Stimulated activated CD4-positive, alpha-beta T cell treated with anti-CD3 and anti-CD28 coated beads, Interleukin-12 subunit alpha, Interleukin-12 subunit beta, amount 100 ng/mL, for 48 hours (primary cell): ENCODE data around the gene RHBDF1.
"Not testable (repeated sequence)": the region's sequence is repeated elsewhere in the genome, so short reads cannot be mapped to it uniquely, and the experiment has no call there.

Source experiments
- DNase-seq, 3 donors: peaks; one replicate each; pipeline ENCODE4 v3.0.0-alpha.2; 2020; ENCODE audit warnings: low read depth in 2 of 3, low spot score in 1 of 3

The RHBDF1 gene

DNA sequence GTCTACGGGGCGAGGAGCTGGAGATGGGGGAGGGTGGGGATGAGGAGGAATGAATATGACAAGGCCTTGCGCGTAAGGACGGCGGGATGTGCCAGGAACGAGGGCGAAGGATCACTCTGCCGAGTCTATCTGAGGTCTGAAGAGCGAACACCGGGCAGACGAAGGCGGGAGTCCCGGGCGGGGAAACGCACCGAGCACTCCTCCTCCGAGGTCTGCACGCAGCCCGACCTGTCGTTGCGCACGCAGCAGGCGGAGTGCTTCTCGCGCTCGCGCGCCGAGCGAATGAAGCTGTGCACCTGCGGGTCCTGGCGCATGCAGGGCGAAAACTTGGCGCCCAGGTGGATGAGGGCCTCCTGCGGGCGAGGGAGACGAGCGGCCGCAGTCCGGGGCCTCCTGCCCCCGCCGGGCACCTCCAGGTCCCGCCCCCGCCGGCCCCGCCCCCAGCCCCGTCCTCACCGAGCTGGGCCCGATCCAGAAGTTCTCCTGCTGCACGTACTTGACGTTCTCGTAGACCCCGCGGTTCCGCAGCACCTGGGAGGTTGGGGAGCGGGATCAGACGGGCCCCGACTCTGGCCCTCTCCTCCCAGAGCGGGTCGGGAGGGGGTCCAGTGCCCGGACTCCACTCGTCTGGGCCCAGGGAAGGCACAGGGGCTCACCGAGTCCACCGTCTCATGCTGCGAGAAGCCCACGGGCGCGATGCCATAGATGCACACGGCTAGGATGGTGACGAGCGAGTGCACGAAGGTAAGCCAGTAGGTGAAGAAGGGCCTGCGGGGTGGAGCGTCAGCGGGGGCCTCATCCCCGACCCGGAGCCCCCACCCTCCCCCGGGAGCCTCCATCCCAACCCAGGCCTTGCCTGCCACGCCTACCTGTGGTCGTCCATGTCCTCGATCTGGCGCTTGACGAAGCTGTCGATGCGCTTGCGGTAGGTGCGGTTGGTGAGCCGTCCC, 11.2 kb downstream of the RHBDF1 start:
- no peak for DNase-seq

DNA sequence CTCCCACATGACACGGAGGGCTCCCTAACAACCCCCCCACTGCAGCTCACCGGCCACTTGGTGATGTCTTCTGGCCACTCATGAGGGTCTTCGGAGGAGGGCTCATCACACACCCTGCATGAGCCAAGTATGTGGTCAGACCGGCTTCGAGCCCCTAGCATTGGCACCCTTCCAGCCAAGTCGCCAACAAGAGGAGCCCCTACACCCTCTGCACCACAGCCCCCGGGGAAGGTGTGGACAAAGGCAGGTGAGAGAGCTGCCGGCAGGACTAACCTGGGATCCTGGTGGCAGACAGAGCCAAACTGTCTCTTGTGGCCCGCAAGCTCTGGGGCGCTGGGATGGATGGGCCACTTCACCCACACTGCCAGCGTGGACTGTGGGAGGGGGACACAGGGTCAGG, 12.3 kb downstream of the RHBDF1 start:
- no peak for DNase-seq

DNA sequence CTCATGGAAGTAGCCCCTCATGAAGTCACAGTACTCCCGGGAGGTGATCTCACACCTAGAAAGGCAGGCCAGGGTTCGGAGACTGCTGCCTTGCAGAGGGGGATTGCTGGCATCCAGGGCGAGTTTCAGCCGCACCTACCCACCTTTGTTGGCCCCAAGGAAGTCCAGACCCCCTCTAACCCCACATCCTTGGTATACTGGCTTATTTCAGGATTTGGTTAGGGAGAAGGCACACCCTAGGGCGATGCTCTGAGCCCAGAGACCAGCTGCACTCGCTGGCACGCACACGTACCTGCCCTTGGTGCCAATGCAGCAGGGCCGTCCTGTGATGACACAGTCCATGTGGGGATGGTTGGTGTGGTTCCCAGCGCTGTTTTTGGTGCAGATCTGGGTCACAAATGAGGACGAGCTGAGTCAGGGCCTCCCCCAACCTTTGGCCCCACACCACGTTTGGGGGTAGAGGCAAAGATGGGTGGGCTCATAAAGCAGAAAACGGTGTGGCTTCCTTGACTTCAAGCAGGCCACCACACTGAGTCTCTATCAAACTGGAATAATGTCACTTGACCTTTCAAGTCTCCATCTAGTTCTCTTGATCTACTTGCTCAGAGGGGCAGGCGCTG, 12.9 kb downstream of the RHBDF1 start:
- DNase-seq: no peak

DNA sequence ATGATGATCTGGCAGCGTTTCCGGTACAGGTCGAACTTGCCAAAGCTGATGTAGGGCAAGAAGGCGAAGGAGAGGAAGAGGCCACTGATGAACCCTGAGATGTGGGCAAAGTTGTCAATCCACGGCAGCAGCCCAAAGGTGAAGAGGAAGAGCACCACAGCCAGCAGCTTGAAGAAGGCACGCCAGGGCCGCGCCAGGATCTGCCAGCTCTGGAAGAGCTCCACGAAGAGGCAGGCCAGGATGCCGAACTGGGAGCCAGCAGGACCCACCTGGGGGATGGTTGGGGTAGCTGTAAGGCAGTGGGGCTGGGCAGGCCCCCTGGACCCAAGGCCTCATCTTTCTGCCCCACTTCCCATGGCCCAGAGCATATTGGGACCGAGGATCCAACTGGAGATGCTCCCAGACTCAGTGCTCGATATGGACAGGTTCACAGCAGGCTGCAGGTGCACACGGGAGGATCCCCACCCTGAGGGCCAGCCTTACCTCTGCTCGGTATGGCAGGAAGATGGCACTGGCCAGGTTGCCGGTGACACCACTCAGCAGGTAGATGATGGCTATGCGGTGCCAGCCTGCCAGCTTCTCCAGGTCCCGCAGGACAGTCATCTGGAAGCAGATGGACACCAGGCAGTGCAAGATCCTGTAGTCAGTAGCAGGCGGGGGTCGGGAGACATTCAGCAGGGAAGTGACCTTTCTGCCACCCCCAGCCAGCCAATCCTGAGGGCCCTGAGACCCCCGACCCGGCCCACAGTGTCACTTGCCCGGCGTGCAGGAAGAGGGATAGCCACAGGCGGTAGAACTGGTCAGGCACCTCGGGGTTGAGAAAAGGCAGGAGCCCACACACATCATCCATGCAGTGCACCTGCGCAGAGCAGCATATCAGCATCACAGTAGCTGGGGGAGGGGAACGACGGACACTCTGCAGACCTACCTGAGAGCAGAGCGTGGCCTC, 13.7 kb downstream of the RHBDF1 start:
- no peak for DNase-seq

DNA sequence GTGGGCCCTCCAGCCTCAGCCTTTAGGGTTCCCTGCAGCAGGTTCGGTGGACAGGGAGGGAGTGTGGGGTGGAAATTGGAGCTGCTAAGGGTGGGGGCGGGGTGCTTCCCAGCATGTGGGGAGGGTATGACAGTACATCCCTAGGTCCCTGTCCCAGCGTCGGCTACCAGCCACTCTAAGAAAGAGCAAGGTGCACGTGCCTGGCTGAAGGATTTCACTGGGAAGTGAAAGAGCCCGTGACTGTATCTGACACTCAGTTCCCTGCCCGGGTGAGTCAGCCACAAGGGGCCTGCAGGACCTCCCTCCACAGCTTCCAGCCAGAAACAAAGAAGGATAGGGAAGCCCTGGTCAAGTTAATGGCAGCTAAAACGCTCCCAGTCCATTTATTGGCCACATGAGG, 14.7 kb downstream of the RHBDF1 start:
- no peak for DNase-seq

DNA sequence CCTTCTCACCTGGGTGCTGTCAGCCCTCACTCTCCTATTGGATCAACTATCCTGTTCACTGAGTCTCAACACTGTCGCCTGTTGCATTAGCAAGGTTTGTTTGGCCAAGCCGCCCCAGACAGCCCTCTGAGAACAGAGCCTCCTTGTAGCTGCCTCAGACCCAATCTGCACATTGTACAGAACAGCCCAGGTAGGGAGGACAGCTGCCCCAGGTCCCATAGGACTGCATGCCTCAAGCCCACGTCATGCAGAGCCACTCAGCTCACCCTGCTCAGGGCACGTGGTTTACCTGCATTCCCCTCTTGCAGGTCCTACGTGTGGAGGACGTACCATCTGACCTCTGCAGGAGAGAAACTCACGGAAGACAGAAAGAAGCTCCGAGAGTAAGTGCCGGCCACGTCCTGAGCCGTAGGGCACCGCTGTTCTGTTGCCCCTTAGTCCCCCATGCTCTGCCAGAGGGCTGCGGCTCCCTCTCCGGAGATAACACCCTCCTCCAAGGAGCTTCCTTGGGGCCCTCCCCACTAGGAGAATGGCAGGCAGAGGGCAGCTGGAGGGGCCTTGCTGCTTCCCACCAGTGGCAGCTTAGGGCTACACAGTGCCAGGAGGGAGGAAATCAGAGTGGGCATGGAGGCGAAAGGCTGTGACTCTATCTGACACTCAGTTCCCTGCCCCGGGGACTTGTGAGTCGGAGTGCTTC, 16.1 kb downstream of the RHBDF1 start:
- DNase-seq: no peak

DNA sequence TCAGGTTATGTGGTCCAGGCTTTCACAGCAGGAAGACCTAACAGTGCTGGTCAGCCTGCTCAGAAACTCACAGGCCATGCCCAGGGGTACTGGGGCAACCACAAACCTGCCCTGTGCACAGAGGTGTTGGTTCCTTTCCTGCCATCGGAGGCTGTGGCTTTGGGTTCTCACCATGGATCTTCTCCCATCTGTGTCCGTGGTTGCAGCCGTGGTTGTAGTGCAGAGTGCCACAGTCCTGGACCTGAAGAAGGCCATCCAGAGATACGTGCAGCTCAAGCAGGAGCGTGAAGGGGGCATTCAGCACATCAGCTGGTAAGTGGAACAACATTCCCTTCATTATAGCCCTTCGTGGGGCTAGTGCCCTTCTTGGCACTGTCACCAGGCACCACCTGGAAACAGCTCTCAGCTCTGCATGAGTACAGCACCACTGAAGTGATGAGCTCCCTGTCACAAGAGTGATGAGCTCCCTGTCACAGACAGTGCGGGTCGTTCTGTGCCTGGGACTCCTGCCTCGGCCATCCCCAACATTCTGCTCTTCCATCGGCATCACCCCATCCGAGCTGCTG, 16.8 kb downstream of the RHBDF1 start:
- DNase-seq: no peak

DNA sequence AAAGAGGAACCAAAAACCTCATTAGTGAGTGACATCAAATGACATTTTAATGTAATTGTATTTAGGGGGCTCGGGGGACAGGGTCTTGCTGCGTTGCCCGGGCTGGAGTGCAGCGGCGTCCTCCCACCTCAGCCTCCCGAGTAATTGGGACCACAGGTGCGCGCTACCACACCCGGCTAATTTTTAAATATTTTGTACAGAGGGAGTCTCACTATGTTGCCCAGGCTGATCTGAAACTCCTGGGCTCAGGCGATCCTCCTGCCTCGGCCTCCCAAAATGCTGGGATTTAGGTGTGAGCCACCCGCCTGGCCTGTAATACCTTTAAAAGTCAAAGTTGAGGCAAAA, 18.2 kb downstream of the RHBDF1 start:
- no peak for DNase-seq

DNA sequence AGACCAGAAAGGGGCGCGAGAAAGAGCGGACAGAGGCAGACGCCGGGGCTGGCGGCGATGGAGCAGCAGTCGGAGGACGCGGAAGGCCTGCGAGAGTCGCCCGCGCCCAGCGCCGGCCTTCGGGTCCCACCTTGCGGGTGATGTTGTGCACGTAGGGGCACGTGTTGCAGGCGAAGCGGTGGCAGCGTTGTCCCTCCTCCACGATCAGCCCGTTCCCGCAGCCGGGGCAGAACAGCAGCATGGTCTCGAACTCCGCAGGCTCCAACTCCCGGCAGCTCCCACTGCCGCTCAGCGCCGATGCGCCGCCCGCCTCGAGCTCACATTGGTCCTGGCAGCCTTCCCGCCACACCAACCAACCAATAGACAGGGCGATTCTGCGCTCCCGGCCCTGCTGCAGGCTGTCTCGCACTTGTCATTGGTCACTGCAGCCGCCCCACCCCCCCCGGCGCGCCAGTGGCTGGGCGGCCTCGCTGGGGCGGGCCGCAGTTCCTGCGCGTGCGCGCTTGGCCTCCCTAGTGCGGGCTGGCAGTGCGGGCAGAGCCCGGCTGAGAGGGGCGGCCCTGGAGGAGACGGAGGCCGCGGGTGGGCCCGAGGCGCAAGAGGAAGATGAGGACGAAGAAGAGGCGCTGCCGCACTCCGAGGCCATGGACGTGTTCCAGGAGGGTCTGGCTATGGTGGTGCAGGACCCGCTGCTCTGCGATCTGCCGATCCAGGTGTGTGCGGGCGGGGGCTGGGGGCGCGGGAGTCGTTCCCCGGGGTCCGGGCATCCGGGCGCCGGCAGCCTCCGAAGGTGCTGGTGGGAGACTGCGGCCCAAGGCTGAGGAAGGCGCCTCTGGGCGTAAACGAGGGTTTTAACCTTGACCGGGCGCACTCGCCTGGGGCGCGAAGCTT, 18.8 kb downstream of the RHBDF1 start, which contains the start of the genes POLR3K and SNRNP25:
Gene POLR3K (minus strand): TSS at position 263 of the 891 bp plus-strand sequence. CDS start 22 bp downstream, at position 241.
Gene SNRNP25 (plus strand): TSS at position 483 of the 891 bp plus-strand sequence. CDS start 189 bp downstream, at position 672.
- DNase-seq: peak; percentile 87 to 99 (median 98)

DNA sequence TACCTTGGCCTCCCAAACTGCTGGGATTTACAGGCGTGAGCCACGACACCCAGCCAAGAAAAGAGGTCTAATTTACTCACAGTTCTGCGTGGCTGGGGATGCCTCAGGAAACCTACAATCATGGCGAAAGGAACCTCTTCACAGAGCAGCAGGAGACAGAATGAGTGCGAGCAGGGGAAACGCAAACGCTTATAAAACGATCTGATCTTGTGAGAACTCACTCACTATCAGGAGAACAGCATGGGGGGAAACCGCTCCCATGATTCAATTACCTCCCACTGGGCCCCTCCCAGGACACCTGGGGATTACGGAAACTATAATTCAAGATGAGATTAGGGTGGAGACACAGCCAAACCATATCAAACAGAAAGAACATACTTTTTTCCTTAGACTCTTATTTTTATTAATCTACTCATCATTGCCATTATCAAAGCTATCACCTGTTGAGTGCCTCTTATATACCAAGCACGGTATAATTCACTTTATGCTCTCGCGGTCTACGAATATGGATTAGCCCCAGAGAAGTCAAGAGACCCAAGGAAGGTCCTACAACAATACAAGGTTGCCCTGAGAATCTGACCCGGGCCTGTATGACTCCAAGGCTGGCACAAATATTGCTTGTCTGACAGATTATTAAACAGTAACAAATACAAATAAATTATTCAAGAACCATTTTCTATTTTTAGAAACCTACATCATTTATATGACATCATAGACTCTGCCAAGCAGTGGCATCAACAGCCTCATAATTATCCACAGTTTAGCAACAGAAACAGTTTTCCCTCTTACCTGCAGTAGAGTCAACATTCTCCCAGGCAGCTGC, 21.5 kb downstream of the RHBDF1 start:
- DNase-seq: no peak

DNA sequence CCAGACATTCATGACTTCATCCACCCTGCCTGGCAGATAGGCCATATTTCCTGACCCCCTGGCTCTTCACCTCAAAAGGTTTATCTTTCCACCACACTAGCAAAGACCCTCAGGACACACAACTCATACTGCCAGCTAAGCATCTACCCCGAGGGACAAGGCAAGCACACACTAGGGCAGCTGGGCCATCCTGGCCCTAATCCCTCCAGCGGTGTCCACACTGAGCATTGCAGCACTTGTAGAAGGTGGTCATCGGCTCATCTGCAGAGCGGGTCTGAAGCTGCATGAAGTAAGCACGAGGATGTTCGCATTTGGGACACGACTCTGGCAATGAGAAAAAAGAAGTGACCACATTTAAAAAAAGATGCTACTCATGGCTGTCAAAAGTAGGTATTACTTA, 25.2 kb downstream of the RHBDF1 start:
- DNase-seq: no peak

DNA sequence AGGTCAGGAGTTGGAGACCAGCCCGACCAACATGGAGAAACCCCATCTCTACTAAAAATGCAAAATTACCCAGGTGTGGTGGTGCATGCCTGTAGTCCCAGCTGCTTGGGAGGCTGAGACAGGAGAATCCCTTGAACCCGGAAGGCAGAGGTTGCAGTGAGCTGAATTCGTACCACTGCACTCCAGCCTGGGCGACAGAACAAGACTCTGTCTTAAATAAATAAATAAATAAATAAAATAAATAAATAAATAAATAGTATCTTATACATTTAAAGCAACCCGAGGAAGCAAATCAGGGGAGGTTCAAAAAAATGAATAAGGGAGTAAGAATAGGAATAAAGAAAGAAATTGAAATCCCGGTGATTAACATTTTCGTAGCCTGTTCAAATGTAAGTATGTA, 25.9 kb downstream of the RHBDF1 start:
- DNase-seq: not testable (repeated sequence)

DNA sequence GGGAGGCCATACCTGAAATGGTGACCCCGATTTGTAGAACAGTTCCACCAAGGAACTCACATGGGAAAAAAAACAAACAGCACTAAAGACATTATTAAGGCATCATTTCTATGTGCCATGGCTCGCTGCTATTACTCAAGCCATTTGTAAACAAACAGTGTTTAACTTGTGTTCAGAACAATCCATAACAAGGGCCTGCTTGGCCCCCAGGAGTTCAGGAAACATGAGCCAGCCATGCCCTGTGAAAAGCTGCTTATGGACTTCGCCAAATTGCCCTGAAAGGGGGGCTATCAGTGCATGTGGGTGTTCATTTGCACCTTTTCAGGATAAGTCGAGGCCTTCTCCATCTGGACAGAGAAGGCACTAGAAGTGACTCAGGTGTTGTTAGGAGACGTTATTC, 27.0 kb downstream of the RHBDF1 start:
- no peak for DNase-seq

DNA sequence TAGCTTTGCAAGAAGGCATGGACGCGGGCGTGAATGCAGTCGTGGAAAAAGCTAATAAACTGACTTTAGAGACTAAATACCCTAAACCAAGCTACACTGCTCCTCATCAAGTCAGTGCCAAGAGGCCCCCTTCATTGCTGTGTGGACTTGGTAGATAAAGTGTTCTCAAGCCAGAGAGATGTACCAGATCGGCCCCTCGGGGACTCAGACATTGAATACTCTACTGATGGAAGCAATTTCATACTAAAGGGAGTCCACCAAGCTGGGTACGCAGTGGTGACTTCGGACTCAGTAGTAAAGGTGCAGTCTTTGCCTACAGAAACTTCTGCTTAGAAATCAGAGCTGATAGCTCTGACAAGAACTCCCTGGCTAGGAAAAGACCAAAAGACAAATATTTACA, 27.8 kb downstream of the RHBDF1 start:
- no peak for DNase-seq

DNA sequence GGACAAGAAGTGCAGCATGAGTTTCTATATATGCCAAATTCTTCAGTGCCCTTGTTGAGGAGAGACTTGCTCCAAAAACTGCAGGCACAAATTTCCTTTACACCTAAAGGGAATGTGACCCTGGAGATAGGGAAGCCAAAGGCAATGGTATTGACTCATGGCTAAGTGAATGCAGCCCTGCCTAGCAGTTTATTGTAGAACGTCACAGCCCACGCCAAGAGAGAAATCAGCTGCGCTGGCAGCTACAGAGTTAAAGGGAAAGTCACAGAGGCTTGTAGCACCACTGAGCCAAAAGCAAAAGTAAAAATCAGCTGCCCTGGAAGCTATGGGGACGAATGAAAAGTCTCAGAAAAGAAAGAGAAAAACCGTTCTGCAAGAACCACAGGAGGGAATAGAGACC, 29.1 kb downstream of the RHBDF1 start:
- no peak for DNase-seq

DNA sequence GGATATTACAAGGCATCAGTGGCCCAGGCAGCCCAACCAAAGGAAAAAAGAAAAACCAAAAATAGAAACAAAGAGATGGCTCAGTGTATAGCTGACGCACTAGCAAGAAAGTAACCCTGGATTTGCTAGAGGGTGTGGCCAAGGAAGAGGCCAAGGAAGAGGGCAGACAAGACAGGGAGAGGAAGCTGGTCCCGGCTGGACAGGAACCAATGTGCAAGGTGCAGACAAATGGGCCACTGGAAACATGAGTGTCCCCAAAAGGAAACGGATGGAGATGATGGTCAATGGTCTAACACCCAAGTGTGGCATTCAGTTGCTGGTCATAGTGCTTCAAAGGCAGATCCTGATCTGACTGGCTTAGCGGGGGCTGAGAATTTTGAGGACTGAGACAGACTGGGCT, 29.7 kb downstream of the RHBDF1 start:
- DNase-seq: no peak

DNA sequence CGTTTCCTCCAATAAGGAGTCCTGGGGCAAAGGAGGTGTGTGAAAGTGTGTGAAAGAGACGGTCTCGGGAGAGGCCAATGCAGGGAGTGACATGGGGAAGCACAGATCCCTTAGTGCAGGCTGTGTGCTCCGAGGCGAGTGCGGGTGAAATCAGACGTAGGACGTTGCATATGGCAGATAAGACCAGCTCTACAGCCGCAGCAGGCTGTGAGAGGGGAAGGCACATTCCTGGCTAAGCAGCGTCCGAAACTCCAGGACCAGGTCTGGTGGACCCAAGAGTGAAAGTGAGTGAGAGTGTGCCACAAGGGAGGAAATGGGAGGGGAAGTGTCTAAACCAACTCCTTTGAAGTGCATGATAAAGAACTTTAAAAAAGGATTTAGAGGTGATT, 30.4 kb downstream of the RHBDF1 start:
- DNase-seq: no peak

DNA sequence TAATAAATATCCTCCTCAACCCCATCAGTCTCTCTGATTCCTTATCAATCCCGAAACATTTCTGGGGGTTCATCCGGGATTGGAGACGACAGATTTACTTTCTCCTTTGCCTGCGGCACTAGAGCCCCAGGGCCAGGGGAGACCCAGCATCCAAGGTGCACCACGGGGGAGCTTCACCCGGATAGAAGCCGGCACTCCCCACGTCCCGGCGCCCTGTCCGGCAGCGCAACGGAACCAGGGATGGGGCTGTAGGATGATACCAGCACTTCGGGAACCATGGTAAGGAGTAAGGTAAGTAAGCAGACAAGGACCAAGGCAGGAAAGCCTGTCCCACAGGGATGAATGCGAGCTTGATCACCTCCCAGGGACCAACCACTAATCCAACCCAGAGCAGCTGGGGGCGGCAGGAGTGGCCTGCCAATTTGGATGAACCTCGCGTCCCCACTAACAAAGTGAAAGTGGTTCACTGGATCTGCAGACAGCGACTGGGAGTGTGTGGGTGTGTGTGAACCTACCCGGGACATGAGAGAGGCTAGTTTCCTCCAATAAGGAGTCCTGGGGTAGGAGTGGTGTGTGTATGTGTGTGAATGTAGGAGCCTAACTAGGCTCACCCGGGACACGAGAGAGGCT, 30.9 kb downstream of the RHBDF1 start:
- no peak for DNase-seq
